Neural cell (in vitro differentiated cells): Measurements from ENCODE around the gene HDAC4. TPM values are rescaled to one million over a fixed set of nuclear protein-coding genes. Genes with fewer than 3 reads are reported as not detected.

Source experiments
- H2AFZ ChIP-seq: fragments of 200-600, 300-800 bp; sonication (generic), shearing (Covaris generic); 2 replicates; pipeline ENCODE4 v1.6.0; 2014; ENCODE audit warnings: low read depth, mild to moderate bottlenecking, antibody characterized with exemption, low read length, moderate library complexity
- H3F3A ChIP-seq: fragments of 200-600 bp; shearing (Covaris generic); 2 replicates; pipeline ENCODE4 v1.6.1; 2016; ENCODE audit warnings: mild to moderate bottlenecking, moderate library complexity, mixed read lengths, antibody characterized with exemption, low read length; ENCODE audit not compliant: insufficient read depth, poor library complexity, severe bottlenecking
- H3K27ac ChIP-seq: fragments of 200-600, 300-800 bp; sonication (generic), shearing (Covaris generic); 2 replicates; pipeline ENCODE4 v1.5.1; 2014; ENCODE audit warnings: mild to moderate bottlenecking, low read length, moderate library complexity
- H3K27me3 ChIP-seq: fragments of 300-800, 200-600 bp; sonication (generic), shearing (Covaris generic); 2 replicates; pipeline ENCODE4 v1.6.0; 2014; ENCODE audit warnings: mild to moderate bottlenecking, low read depth, low read length, moderate library complexity; ENCODE audit not compliant: insufficient read depth
- H3K36me3 ChIP-seq: fragments of 300-800, 200-600 bp; sonication (generic), shearing (Covaris generic); 2 replicates; pipeline ENCODE4 v1.5.1; 2014; ENCODE audit warnings: mild to moderate bottlenecking, antibody characterized with exemption, low read length, moderate library complexity; ENCODE audit not compliant: insufficient read depth
- H3K4me2 ChIP-seq: fragments of 300-800, 200-600 bp; sonication (generic), shearing (Covaris generic); 2 replicates; pipeline ENCODE4 v1.6.0; 2014; ENCODE audit warnings: mild to moderate bottlenecking, low read length
- H3K4me3 ChIP-seq: fragments of 300-800, 200-600 bp; sonication (generic), shearing (Covaris generic); 2 replicates; pipeline ENCODE4 v1.5.1; 2014; ENCODE audit warnings: mild to moderate bottlenecking, low read length, moderate library complexity
- H3K79me2 ChIP-seq: fragments of 200-600 bp; shearing (Covaris generic); replicated peaks from 2 replicates; pipeline ENCODE4 v1.6.0; 2014; ENCODE audit warnings: mild to moderate bottlenecking, low read length, moderate library complexity; ENCODE audit not compliant: insufficient read depth
- H3K9ac ChIP-seq: fragments of 300-800, 200-600 bp; sonication (generic), shearing (Covaris generic); 2 replicates; pipeline ENCODE4 v1.6.1; 2016; ENCODE audit warnings: mild to moderate bottlenecking, low read length, mixed read lengths
- H3K9me2 ChIP-seq: fragments of 200-600 bp; shearing (Covaris generic); 2 replicates; pipeline ENCODE4 v1.6.1; 2016; ENCODE audit warnings: mild to moderate bottlenecking, low read length, mixed read lengths; ENCODE audit not compliant: insufficient read depth
- H3K9me3 ChIP-seq: fragments of 200-600, 300-800 bp; sonication (generic), shearing (Covaris generic); 2 replicates; pipeline ENCODE4 v1.6.1; 2016; ENCODE audit warnings: mild to moderate bottlenecking, mixed run types, low read length, moderate library complexity, mixed read lengths
- H4K20me1 ChIP-seq: fragments of 200-600 bp; shearing (Covaris generic); 2 replicates; pipeline ENCODE4 v1.6.1; 2016; ENCODE audit warnings: mild to moderate bottlenecking, mixed run types; ENCODE audit not compliant: insufficient read depth
- EP300 ChIP-seq: fragments of 450-650 bp; conservative IDR thresholded peaks from 2 replicates; pipeline ENCODE4 v1.6.1; 2014; ENCODE audit warnings: antibody characterized with exemption, mild to moderate bottlenecking, moderate library complexity; ENCODE audit not compliant: poor library complexity, severe bottlenecking
- EZH2 ChIP-seq: fragments of 200-600, 300-800 bp; shearing (Covaris generic), sonication (generic); IDR thresholded peaks from 2 replicates; pipeline ENCODE4 v1.6.1; 2014; ENCODE audit warnings: antibody characterized with exemption, low read length, borderline replicate concordance, mild to moderate bottlenecking; ENCODE audit not compliant: insufficient read depth, poor library complexity, severe bottlenecking
- MXI1 ChIP-seq: fragments of 450-650 bp; conservative IDR thresholded peaks from 2 replicates; pipeline ENCODE4 v1.6.1; 2014; ENCODE audit warnings: antibody characterized with exemption, mild to moderate bottlenecking; ENCODE audit not compliant: poor library complexity, severe bottlenecking
- POLR2AphosphoS5 ChIP-seq: IDR thresholded peaks from 2 replicates; pipeline ENCODE4 v1.6.1; 2012
- RAD21 ChIP-seq: fragments of 450-650 bp; conservative IDR thresholded peaks from 2 replicates; pipeline ENCODE4 v1.6.1; 2014; ENCODE audit warnings: antibody characterized with exemption, mild to moderate bottlenecking, moderate library complexity
- SMC3 ChIP-seq: fragments of 450-650 bp; conservative IDR thresholded peaks from 2 replicates; pipeline ENCODE4 v1.6.1; 2014; ENCODE audit warnings: antibody characterized with exemption, mild to moderate bottlenecking, moderate library complexity; ENCODE audit not compliant: poor library complexity
- TAF1 ChIP-seq: IDR thresholded peaks from 2 replicates; pipeline ENCODE4 v1.6.1; 2012; ENCODE audit warnings: low read depth
- polyA plus RNA-seq: library from polyadenylated mRNA; depleted of rRNA; stranded (reverse); fragments of >200 nt; gene quantifications from 2 replicates; pipeline ENCODE4 v1.2.3, GENCODE V29; 2014
- TF ChIP-seq, protein P1 (sequence below): IDR thresholded peaks from 2 replicates; pipeline ENCODE4 v1.6.1; 2012; ENCODE audit warnings: borderline replicate concordance
- TF ChIP-seq, protein P2 (sequence below): fragments of 450-650 bp; IDR thresholded peaks from 2 replicates; pipeline ENCODE4 v1.5.1; 2014; ENCODE audit warnings: antibody characterized with exemption, mild to moderate bottlenecking, moderate library complexity; ENCODE audit not compliant: poor library complexity, severe bottlenecking

Gene HDAC4
- polyA plus RNA-seq, 1 donor from 2014 or later, result 3.4 TPM

DNA sequence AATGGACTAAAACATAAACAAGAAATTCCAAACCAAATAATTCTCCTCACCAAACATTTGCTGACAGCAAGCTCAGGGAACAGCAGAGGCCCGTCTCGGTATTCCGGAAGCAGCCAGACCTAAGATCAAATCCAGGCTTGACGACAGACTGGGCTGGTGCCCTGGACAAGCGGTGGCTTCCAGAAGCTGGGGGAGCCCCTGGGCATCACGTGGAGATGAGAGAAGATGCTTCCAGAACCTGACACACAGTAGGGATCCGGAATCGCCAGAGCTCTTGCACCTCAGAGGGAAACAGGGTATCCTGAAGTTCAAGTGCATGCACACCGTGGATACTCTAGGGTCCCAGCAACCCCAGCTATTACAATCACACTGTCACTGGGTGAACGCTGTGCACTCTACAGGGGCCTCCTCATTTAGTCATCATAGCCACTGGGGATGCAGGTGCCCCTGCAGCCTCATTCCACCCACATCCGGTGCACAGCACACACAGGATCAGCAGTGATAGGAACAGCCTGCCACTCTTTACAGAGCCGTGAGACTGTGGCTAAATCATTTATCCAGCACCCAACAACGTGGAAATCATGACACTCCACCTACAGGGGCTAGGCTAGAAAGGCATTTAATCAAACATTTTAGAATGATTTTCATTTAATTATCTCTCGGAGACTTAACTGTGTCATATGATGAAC is 102.6 kb downstream of the HDAC4 start:
- Histone ChIP-seq H3K27me3 (no peaks in the 10 kb centered on the region), H3K4me3 (no peak overlapping the region), H3K9me2 (no peaks in the 10 kb centered on the region), H3K36me3 (no peaks in the 10 kb centered on the region), H3K4me2 (no peak overlapping the region), H3F3A (no peaks in the 10 kb centered on the region), H3K9ac (no peak overlapping the region), H4K20me1 (no peaks in the 10 kb centered on the region), H3K79me2 (no peaks in the 10 kb centered on the region), H3K27ac (no peak overlapping the region), H3K9me3 (no peaks in the 10 kb centered on the region), H2AFZ (no peak overlapping the region)
- no peak for TF ChIP-seq TAF1
- TF ChIP-seq, protein P1, sequence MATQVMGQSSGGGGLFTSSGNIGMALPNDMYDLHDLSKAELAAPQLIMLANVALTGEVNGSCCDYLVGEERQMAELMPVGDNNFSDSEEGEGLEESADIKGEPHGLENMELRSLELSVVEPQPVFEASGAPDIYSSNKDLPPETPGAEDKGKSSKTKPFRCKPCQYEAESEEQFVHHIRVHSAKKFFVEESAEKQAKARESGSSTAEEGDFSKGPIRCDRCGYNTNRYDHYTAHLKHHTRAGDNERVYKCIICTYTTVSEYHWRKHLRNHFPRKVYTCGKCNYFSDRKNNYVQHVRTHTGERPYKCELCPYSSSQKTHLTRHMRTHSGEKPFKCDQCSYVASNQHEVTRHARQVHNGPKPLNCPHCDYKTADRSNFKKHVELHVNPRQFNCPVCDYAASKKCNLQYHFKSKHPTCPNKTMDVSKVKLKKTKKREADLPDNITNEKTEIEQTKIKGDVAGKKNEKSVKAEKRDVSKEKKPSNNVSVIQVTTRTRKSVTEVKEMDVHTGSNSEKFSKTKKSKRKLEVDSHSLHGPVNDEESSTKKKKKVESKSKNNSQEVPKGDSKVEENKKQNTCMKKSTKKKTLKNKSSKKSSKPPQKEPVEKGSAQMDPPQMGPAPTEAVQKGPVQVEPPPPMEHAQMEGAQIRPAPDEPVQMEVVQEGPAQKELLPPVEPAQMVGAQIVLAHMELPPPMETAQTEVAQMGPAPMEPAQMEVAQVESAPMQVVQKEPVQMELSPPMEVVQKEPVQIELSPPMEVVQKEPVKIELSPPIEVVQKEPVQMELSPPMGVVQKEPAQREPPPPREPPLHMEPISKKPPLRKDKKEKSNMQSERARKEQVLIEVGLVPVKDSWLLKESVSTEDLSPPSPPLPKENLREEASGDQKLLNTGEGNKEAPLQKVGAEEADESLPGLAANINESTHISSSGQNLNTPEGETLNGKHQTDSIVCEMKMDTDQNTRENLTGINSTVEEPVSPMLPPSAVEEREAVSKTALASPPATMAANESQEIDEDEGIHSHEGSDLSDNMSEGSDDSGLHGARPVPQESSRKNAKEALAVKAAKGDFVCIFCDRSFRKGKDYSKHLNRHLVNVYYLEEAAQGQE, result no peak
- no peak for TF ChIP-seq EP300
- TF ChIP-seq MXI1, result no peak
- no peak for TF ChIP-seq EZH2
- no peak for TF ChIP-seq SMC3
- TF ChIP-seq, protein P2, sequence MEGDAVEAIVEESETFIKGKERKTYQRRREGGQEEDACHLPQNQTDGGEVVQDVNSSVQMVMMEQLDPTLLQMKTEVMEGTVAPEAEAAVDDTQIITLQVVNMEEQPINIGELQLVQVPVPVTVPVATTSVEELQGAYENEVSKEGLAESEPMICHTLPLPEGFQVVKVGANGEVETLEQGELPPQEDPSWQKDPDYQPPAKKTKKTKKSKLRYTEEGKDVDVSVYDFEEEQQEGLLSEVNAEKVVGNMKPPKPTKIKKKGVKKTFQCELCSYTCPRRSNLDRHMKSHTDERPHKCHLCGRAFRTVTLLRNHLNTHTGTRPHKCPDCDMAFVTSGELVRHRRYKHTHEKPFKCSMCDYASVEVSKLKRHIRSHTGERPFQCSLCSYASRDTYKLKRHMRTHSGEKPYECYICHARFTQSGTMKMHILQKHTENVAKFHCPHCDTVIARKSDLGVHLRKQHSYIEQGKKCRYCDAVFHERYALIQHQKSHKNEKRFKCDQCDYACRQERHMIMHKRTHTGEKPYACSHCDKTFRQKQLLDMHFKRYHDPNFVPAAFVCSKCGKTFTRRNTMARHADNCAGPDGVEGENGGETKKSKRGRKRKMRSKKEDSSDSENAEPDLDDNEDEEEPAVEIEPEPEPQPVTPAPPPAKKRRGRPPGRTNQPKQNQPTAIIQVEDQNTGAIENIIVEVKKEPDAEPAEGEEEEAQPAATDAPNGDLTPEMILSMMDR, result no peak
- no peak for TF ChIP-seq POLR2AphosphoS5
- TF ChIP-seq RAD21, result no peak

DNA sequence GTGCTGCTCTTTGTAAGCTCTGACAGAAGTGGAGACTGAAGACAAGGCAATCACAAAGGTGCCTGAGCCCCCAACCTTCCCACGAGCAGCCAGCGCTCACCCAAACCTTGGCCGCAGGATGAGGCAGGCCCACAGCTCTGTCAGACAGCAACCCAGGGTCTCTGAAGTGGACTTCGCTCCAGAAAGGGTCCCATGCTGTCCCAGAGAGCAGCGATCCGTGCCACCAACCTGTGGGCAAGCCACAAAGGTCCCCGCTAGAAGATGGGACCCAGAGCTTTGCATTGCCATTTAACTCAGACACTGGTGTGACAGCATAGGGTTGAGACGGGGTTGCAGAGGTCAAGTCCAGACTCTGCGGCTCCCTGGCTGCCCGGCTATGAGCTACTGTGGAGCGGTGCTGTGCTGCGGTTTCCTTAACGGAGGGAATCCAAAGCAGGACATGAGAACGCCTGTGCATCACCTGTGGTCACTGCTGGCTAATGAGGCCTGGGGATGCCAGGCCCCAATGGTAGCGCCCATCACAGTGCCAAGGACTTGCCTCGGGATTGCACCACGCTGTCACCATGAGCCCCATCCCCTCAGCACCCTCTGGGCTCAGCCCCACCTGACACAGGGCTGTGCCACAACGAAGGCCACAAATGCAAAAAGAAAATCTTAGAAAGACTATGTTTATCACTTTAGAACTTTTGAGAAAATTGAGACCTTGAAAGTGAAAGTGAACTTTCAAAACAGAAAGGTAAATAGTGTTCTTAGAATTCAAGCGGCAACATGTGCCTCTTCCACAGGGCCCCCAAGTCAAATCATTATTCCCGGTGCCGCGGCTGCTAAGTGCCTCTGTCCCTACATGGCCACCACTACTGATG is 103.4 kb downstream of the HDAC4 start:
- Histone ChIP-seq H4K20me1 (no peaks in the 10 kb centered on the region), H3K36me3 (no peaks in the 10 kb centered on the region), H3K9ac (no peak overlapping the region), H3K79me2 (no peaks in the 10 kb centered on the region), H3K27ac (no peak overlapping the region), H3K4me3 (no peak overlapping the region), H3K27me3 (no peaks in the 10 kb centered on the region), H3K9me3 (no peaks in the 10 kb centered on the region), H3K4me2 (no peak overlapping the region), H3F3A (no peaks in the 10 kb centered on the region), H2AFZ (no peak overlapping the region), H3K9me2 (no peaks in the 10 kb centered on the region)
- no peak for TF ChIP-seq POLR2AphosphoS5
- TF ChIP-seq, protein P1, result no peak
- TF ChIP-seq, protein P2, result no peak
- no peak for TF ChIP-seq TAF1
- no peak for TF ChIP-seq EZH2
- TF ChIP-seq MXI1, result no peak
- TF ChIP-seq EP300, result no peak
- no peak for TF ChIP-seq RAD21
- no peak for TF ChIP-seq SMC3
